NK-92 (cell line): ENCODE data around the gene TMCC2.
A peak's percentile ranks its signal among the peaks of the same experiment; 100 is the strongest.

Source experiments
- DNase-seq: peaks from one replicate; lab custom pipeline; 2025; ENCODE audit not compliant: unreplicated experiment; lab: John Stamatoyannopoulos, UW

The TMCC2 gene

GRCh38 chr1:205259998-205260397, 32.3 kb downstream of the TMCC2 start:
- no peak for DNase-seq

DNA sequence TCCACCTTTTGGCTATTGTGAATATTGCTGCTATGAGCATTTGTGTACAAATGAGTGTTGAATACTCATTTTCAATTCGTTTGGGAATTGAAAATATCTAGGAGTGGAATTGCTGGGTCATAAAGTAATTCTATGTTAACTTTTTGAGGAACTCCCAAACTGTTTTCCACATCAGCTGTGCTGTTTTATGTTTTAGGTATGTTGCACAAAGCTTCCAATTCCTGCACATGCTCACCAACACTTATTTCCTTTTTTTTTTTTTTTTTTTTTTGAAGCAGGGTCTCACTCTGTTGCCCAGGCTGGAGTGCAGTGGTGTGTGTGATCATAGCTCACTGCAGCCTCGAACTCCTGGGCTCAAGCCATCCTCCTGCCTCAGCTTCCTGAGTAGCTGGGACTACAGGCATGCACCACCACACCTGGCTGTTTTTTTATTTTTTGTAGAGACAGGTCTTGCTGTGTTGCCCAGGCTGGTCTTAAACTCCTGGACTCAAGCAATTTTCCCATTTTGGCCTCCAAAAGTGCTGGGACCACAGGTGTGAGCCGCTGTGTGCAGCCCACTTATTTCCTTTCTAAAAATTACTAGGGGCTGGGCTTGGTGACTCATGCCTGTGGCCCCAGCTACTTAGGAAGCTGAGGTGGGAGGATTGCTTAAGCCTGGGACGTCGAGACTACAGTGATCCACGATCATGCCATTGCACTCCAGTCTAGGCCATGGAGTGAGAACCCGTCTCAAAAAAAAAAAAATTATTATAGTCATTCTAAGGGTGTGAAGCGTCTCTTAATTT, 33.4 kb downstream of the TMCC2 start:
- no peak for DNase-seq

- DNase-seq: no peak
These were observed 34.4 kb downstream of the TMCC2 start for GRCh38 chr1:205261946-205262691.

DNA sequence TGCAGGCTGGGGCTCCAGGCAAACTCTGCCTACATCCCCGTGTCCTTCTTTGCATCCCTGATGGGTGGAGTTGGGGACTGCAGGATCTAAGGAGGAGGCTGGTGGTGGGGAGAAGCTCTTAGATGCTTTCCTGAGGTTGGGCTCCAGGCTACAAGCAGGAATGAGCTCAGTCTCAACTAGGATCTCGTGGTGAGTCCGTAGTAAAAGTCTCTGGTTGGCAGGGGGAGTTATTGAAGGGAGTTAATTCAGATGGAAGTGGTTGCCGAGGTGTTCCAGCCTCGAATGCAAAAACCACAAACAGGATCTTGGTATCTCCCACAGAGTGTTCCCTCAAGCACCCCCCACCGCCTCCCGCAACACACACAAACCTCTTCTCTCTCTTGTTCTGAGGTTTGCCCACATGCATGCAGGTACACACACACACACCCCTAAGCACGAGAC, 35.0 kb downstream of the TMCC2 start:
- no peak for DNase-seq

GRCh38 chr1:205263580-205264190, 35.9 kb downstream of the TMCC2 start:
- no peak for DNase-seq

GRCh38 chr1:205266611-205267305, 39.0 kb downstream of the TMCC2 start:
- DNase-seq: no peak

DNA sequence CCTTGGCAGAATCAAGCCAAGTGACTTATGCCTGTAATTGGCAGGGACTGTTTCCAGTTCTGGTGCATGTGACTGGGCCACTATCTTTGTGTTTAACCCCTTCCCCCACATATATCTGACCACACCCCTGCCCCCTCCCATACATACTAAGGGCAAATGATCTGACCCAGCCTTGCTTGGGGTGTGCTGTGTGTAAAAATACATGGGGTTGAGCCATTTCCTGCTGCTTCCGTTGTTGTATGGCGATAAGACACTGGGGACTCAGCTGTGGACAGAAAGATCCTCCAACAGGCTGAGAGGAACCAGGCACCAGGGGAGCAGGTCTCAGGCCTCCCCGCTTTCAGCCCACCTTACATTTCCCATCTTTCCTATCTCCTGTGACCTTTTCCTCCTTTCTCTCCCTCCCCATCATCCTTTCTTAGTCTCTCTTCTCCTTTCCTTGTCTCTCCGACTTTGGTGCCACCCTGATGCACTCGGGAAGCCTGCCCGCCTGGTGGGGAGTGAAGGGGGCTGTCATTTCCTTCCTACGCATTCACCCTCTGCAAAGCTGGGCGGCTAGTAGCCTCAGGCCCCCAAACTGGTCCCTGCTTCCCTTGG, 39.7 kb downstream of the TMCC2 start:
- no peak for DNase-seq

- DNase-seq: no peak
These were observed 41.3 kb downstream of the TMCC2 start for GRCh38 chr1:205268846-205269680.

DNA sequence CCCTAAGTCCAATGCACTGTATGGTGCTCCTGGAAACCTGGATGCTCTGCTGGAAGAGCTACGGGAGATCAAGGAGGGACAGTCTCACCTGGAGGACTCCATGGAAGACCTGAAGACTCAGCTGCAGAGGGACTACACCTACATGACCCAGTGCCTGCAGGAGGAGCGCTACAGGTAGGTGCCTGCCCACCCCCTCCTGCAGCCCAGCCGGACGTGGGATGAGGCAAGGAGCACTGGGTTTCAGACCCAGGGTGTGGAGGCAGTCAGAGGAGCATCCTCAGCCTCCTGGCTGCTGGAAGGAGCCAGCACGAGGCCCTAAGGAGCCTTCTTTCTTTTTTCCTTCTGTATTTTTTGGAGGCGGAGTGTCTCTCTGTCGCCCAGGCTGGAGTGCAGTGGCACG, 42.0 kb downstream of the TMCC2 start:
- no peak for DNase-seq

DNA sequence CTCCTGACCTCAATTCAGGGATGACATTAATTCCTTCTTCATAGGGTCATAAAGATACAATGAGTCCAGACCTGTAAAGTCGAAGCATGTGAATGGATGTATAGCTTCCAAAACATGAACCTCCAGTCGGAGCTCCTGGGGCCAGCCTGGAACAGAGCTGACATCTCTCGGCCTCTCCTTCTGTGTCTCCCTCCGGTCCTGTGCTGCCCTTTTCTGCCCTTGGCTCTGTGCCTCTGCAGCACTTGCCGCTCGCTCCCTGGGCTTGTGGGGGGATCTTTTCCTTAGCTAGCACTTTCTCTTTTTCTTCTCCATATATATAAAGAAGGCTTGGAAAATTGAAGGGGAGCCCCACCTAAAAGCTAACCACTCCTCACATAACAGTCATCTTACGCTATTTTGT, 42.5 kb downstream of the TMCC2 start:
- no peak for DNase-seq

GRCh38 chr1:205270764-205271163, 43.0 kb downstream of the TMCC2 start:
- DNase-seq: no peak

DNA sequence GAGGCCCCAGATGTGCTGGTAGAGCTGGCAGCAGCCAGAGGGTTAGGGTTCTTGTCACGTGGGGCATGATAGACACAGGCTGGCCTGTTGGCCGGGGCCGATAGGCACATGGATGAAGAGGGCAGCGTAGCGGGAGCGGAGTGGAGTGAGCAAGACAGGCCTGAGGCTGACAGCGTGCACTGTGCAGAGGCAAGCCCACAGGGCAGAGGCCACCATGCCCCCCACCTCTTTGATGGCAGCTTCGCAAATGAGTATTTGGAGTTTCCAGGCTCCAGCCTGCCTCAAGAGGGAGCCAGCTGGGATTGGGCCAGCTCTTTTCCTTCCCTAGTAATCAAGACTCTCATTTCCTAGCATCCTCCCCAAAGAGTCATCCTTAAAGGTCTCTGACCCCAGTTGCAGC, 43.5 kb downstream of the TMCC2 start:
- no peak for DNase-seq

GRCh38 chr1:205271745-205272144, 44.0 kb downstream of the TMCC2 start:
- DNase-seq: no peak

DNA sequence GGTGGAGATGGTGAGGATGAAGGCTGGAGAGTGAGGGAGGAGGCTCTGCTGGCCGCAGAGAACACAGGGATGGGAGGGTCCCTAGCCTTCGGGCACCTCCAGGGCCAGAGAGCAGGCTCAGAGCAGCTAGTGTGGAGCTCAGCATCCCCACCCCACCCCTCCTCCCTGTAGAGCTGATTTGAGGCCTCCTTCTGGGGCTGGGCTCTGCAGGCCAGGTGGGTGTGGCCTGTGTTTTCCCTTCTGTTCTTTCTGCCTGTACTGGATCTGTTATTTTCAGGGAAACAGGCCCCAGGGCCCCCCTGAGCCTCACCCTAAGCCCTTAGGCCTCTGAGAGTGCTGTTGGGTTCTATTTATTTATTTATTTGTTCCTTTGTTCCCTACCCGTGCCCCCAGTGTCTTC, 44.8 kb downstream of the TMCC2 start:
- DNase-seq: no peak

DNA sequence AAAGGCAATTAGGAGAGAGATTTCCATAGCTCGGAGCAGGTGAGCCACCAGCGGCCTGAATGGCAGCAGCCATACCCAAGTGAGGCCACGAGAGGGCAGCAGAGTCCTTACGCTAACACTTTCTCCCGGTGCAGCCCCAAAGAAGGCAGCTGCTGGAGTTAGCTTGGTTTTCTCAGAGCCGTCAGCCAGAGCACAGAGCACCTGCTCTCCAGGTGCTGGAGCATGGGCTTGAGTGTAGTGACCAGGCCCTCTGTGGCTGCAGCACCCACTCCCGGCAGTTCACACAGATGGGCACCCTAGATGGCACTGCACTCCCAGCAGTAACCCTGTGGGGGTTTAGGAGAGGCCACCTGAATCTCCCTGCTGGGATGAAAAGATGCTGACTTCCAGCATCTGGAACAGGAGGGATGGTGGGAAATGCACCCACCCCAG, 45.8 kb downstream of the TMCC2 start:
- DNase-seq: peak; percentile 16

- DNase-seq: no peak
These were observed 46.4 kb downstream of the TMCC2 start for GRCh38 chr1:205274041-205274691.

- no peak for DNase-seq
These were observed 47.4 kb downstream of the TMCC2 start for GRCh38 chr1:205275133-205275532.

- no peak for DNase-seq
These were observed 48.4 kb downstream of the TMCC2 start for GRCh38 chr1:205275916-205276688.

- DNase-seq: no peak
These were observed 48.9 kb downstream of the TMCC2 start for GRCh38 chr1:205276689-205277065.
